Right lobe of liver (tissue), 4 donors: ENCODE measurements around the gene IL13RA2.

Experiments
- POLR2A ChIP-seq: fragments of 450-650 bp; IDR thresholded peaks from one replicate; pipeline ENCODE4 v1.6.1; 2017; ENCODE audit warnings: antibody characterized with exemption, mild to moderate bottlenecking
- TF ChIP-seq, protein P1 (sequence below), 4 donors: fragments of 200-600 bp in 3 of 4; fragments of 450-650 bp in 1 of 4; IDR thresholded peaks; one replicate each; pipeline versions ENCODE4 v1.5.1 to v1.8.0; 2016 to 2022; ENCODE audit warnings: antibody characterized with exemption in 4 of 4, mild to moderate bottlenecking in 2 of 4
- donor health status: DM: no; HTN: no; CAD: no.
- donor health status: DM: no; HTN: no; CAD: no.
- donor health status: DM: no; HTN: yes; CAD: no.

DNA sequence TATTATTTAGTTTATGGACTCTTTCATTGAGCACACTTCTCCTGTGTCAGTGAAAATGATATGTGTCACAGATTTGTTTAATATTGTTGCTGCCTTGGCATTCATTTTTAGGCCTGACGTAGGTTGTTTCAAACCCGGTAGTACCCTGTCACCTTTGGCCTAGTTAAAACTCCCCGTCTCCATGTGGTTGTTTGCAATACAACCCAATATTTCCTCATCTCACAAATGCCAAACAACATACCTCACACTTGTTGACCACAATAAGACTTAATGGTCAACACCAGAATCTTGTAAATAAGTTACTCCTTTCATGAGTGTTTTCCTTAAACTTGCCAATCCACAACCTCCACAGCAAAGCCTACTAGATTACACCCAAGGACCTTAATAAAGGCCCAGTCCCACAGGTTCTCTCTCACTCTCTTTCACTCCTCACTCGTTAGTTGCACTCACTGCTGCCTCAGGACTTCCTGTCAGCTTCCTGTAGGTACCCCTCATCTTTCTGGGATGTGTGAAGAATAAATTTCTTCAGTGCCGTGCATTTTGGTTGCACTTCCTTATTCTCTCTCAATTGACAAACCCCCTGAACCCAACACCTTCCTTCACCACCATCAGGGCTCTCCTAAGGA, 31.3 kb downstream of the IL13RA2 start:
- TF ChIP-seq, protein P1, sequence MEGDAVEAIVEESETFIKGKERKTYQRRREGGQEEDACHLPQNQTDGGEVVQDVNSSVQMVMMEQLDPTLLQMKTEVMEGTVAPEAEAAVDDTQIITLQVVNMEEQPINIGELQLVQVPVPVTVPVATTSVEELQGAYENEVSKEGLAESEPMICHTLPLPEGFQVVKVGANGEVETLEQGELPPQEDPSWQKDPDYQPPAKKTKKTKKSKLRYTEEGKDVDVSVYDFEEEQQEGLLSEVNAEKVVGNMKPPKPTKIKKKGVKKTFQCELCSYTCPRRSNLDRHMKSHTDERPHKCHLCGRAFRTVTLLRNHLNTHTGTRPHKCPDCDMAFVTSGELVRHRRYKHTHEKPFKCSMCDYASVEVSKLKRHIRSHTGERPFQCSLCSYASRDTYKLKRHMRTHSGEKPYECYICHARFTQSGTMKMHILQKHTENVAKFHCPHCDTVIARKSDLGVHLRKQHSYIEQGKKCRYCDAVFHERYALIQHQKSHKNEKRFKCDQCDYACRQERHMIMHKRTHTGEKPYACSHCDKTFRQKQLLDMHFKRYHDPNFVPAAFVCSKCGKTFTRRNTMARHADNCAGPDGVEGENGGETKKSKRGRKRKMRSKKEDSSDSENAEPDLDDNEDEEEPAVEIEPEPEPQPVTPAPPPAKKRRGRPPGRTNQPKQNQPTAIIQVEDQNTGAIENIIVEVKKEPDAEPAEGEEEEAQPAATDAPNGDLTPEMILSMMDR (IDR thresholded peaks at IDR 0.05), result no peak
- TF ChIP-seq POLR2A, result no peak
